HCT116 (cell line): ENCODE results near the gene KATNBL1.

Source experiments
- ELF1 ChIP-seq: IDR thresholded peaks from 2 replicates; pipeline ENCODE4 v1.6.1; 2012; ENCODE audit warnings: low read depth, borderline replicate concordance
- EZH2 ChIP-seq: fragments of 200-600 bp; sonication (generic); IDR thresholded peaks from 2 replicates; pipeline ENCODE4 v1.6.1; 2017; ENCODE audit warnings: antibody characterized with exemption, mixed run types
- EZH2phosphoT487 ChIP-seq: fragments of 200-600 bp; IDR thresholded peaks from 2 replicates; pipeline ENCODE4 v1.6.1; 2018; ENCODE audit warnings: antibody characterized with exemption, borderline replicate concordance
- JUND ChIP-seq: IDR thresholded peaks from 2 replicates; pipeline ENCODE4 v1.6.1; 2012
- POLR2A ChIP-seq: IDR thresholded peaks from 2 replicates; pipeline ENCODE4 v1.7.0; 2011; ENCODE audit warnings: borderline replicate concordance; ENCODE audit not compliant: insufficient read depth, insufficient read length; ENCODE audit errors: extremely low read depth
- POLR2AphosphoS5 ChIP-seq: IDR thresholded peaks from 2 replicates; pipeline ENCODE4 v1.6.1; 2011; ENCODE audit warnings: mild to moderate bottlenecking, low read depth, low read length, moderate library complexity
- SP1 ChIP-seq: IDR thresholded peaks from 2 replicates; pipeline ENCODE4 v1.6.1; 2012; ENCODE audit warnings: low read depth
- SRF ChIP-seq: IDR thresholded peaks from 2 replicates; pipeline ENCODE4 v1.6.1; 2012; ENCODE audit warnings: low read depth
- ZNF274 ChIP-seq: fragments of 200-500 bp; sonication (Bioruptor generic); IDR thresholded peaks from 2 replicates; pipeline ENCODE4 v1.6.1; 2014; ENCODE audit warnings: mild to moderate bottlenecking, low read depth, low read length, inconsistent platforms
- TF ChIP-seq, protein P1 (sequence below), 3 experiments: fragments of 200-600 bp in 1 of 3; sonication (generic) in 1 of 3; IDR thresholded peaks in 2 of 3; conservative IDR thresholded peaks in 1 of 3; 2 replicates each; pipeline ENCODE4 v1.5.1; 2012 to 2017; ENCODE audit warnings: low read depth in 2 of 3, low read length in 2 of 3, antibody characterized with exemption in 1 of 3, borderline replicate concordance in 1 of 3, control low read depth in 1 of 3, mild to moderate bottlenecking in 1 of 3, mixed read lengths in 1 of 3, mixed run types in 1 of 3, moderate library complexity in 1 of 3; ENCODE audit not compliant: insufficient read depth in 1 of 3
- TF ChIP-seq, protein P2 (sequence below): IDR thresholded peaks from 2 replicates; pipeline ENCODE4 v1.6.1; 2012; ENCODE audit warnings: low read depth
- TF ChIP-seq, protein P3 (sequence below): IDR thresholded peaks from 2 replicates; pipeline ENCODE4 v1.6.1; 2011; ENCODE audit warnings: mild to moderate bottlenecking, low read length, moderate library complexity; ENCODE audit not compliant: insufficient replicate concordance; ENCODE audit errors: extremely low read depth

DNA sequence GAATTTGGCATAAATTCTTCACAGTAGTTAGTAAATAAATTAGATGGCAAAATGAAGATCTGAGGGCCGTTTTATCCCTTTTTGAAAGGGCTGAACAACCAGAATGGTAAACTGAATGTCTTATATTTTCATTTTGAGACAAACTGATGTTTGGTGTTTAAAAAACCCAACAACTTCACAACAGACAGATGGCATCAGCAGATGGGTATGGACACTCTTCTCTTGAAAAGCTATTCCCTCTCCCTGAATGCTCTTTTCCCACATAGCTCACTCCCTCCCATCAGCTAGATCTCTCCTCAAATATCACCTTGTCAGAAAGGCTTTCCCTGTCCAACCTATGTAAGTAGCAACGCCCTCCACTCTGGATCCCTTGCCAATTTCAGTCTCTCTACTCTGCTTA is 48.3 kb upstream of the KATNBL1 start:
- TF ChIP-seq, protein P1, sequence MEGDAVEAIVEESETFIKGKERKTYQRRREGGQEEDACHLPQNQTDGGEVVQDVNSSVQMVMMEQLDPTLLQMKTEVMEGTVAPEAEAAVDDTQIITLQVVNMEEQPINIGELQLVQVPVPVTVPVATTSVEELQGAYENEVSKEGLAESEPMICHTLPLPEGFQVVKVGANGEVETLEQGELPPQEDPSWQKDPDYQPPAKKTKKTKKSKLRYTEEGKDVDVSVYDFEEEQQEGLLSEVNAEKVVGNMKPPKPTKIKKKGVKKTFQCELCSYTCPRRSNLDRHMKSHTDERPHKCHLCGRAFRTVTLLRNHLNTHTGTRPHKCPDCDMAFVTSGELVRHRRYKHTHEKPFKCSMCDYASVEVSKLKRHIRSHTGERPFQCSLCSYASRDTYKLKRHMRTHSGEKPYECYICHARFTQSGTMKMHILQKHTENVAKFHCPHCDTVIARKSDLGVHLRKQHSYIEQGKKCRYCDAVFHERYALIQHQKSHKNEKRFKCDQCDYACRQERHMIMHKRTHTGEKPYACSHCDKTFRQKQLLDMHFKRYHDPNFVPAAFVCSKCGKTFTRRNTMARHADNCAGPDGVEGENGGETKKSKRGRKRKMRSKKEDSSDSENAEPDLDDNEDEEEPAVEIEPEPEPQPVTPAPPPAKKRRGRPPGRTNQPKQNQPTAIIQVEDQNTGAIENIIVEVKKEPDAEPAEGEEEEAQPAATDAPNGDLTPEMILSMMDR (IDR thresholded peaks at IDR 0.05 in 2 of 3, conservative IDR thresholded peaks at IDR 0.05 in 1 of 3; ENCODE audit: borderline replicate concordance in 1 of 3, insufficient read depth in 1 of 3, low read depth in 2 of 3, low read length in 2 of 3): no peak
- TF ChIP-seq, protein P2, sequence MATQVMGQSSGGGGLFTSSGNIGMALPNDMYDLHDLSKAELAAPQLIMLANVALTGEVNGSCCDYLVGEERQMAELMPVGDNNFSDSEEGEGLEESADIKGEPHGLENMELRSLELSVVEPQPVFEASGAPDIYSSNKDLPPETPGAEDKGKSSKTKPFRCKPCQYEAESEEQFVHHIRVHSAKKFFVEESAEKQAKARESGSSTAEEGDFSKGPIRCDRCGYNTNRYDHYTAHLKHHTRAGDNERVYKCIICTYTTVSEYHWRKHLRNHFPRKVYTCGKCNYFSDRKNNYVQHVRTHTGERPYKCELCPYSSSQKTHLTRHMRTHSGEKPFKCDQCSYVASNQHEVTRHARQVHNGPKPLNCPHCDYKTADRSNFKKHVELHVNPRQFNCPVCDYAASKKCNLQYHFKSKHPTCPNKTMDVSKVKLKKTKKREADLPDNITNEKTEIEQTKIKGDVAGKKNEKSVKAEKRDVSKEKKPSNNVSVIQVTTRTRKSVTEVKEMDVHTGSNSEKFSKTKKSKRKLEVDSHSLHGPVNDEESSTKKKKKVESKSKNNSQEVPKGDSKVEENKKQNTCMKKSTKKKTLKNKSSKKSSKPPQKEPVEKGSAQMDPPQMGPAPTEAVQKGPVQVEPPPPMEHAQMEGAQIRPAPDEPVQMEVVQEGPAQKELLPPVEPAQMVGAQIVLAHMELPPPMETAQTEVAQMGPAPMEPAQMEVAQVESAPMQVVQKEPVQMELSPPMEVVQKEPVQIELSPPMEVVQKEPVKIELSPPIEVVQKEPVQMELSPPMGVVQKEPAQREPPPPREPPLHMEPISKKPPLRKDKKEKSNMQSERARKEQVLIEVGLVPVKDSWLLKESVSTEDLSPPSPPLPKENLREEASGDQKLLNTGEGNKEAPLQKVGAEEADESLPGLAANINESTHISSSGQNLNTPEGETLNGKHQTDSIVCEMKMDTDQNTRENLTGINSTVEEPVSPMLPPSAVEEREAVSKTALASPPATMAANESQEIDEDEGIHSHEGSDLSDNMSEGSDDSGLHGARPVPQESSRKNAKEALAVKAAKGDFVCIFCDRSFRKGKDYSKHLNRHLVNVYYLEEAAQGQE: no peak
- no peak for TF ChIP-seq POLR2AphosphoS5
- no peak for TF ChIP-seq SRF
- TF ChIP-seq EZH2: no peak
- no peak for TF ChIP-seq ZNF274
- TF ChIP-seq SP1: no peak
- no peak for TF ChIP-seq JUND
- TF ChIP-seq POLR2A: no peak
- TF ChIP-seq ELF1: no peak
- TF ChIP-seq, protein P3, sequence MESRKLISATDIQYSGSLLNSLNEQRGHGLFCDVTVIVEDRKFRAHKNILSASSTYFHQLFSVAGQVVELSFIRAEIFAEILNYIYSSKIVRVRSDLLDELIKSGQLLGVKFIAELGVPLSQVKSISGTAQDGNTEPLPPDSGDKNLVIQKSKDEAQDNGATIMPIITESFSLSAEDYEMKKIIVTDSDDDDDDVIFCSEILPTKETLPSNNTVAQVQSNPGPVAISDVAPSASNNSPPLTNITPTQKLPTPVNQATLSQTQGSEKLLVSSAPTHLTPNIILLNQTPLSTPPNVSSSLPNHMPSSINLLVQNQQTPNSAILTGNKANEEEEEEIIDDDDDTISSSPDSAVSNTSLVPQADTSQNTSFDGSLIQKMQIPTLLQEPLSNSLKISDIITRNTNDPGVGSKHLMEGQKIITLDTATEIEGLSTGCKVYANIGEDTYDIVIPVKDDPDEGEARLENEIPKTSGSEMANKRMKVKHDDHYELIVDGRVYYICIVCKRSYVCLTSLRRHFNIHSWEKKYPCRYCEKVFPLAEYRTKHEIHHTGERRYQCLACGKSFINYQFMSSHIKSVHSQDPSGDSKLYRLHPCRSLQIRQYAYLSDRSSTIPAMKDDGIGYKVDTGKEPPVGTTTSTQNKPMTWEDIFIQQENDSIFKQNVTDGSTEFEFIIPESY: no peak
- TF ChIP-seq EZH2phosphoT487: no peak
